Medulla oblongata (tissue), 1 donor: ENCODE results near the gene RGS8.

Experiments used
- DNase-seq: peaks from one replicate; pipeline ENCODE4 v3.0.0-alpha.2; 2015; ENCODE audit errors: extremely low spot score

Gene RGS8

GRCh38 chr1:182671750-182672486 is 12.5 kb downstream of the RGS8 start:
- DNase-seq: no peak

- DNase-seq: no peak
These were observed 14.2 kb downstream of the RGS8 start for GRCh38 chr1:182670032-182670749.

GRCh38 chr1:182669266-182669665 is 15.1 kb downstream of the RGS8 start:
- no peak for DNase-seq

- DNase-seq: no peak
These were observed 15.8 kb downstream of the RGS8 start for GRCh38 chr1:182668521-182669054.

GRCh38 chr1:182667848-182668505 is 16.4 kb downstream of the RGS8 start:
- no peak for DNase-seq

GRCh38 chr1:182666706-182667105 is 17.7 kb downstream of the RGS8 start:
- no peak for DNase-seq

- no peak for DNase-seq
These were observed 20.1 kb downstream of the RGS8 start for GRCh38 chr1:182664296-182664695.

GRCh38 chr1:182662956-182663355 is 21.4 kb downstream of the RGS8 start:
- no peak for DNase-seq

- peak; percentile 56 for DNase-seq
These were observed 22.1 kb downstream of the RGS8 start for GRCh38 chr1:182662121-182662890.

- no peak for DNase-seq
These were observed 26.3 kb downstream of the RGS8 start for GRCh38 chr1:182658055-182658454.

- DNase-seq: no peak
These were observed 27.5 kb downstream of the RGS8 start for GRCh38 chr1:182656842-182657397.

GRCh38 chr1:182653986-182654385 is 30.4 kb downstream of the RGS8 start:
- no peak for DNase-seq

- no peak for DNase-seq
These were observed 31.5 kb downstream of the RGS8 start for GRCh38 chr1:182652933-182653332.

- DNase-seq: no peak
These were observed 33.1 kb downstream of the RGS8 start for GRCh38 chr1:182651339-182651724.

GRCh38 chr1:182650678-182651338 is 33.6 kb downstream of the RGS8 start:
- DNase-seq: no peak

- DNase-seq: no peak
These were observed 35.3 kb downstream of the RGS8 start for GRCh38 chr1:182649041-182649440.

- no peak for DNase-seq
These were observed 37.6 kb downstream of the RGS8 start for GRCh38 chr1:182646739-182647138.

- DNase-seq: no peak
These were observed 39.5 kb downstream of the RGS8 start for GRCh38 chr1:182644886-182645285.

- DNase-seq: no peak
These were observed 40.7 kb downstream of the RGS8 start for GRCh38 chr1:182643699-182644098.

- no peak for DNase-seq
These were observed 41.9 kb downstream of the RGS8 start for GRCh38 chr1:182642461-182642860.

GRCh38 chr1:182641561-182641960 is 42.8 kb downstream of the RGS8 start:
- DNase-seq: no peak
